Activated naive CD4-positive, alpha-beta T cell (primary cell): ENCODE data around the gene HERPUD1.

Experiments
- DNase-seq, 4 experiments: peaks; one replicate each; lab custom pipeline; 2025; lab: John Stamatoyannopoulos, UW

The HERPUD1 gene

DNA sequence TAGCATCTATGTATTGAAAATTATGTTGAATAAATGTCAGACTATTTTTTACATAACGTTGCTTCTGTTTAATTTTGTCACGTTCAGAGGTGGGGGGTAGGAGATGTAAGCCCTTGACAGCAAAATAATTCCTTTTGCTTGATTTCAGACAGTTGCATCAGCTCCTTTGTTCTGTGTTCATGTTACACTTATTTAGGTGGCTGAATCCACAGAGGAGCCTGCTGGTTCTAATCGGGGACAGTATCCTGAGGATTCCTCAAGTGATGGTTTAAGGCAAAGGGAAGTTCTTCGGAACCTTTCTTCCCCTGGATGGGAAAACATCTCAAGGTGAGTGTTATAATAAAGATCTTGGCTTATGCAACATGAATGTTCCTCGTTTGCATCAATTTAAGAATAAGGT lies 4.5 kb downstream of the HERPUD1 start:
- DNase-seq = no peak

DNA sequence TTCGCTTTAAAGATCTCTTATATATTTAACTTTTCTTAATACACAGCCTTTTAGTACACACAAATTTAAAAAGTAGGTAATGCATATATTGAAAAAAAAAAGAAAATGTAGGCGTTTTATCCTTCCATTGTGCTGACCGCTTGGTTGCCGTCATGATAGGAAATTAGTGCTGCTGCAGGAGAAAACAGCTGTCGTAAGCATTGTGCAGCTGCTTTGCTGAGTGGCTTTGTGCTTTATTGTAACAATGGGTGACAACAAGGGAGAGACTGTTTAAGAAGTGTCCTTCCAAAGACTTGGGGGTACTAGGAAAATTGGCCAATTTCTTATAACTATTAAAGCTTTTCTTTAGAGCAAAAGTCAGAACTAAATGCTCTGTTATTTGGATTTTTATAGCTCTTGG lies 5.0 kb downstream of the HERPUD1 start:
- DNase-seq = no peak

DNA sequence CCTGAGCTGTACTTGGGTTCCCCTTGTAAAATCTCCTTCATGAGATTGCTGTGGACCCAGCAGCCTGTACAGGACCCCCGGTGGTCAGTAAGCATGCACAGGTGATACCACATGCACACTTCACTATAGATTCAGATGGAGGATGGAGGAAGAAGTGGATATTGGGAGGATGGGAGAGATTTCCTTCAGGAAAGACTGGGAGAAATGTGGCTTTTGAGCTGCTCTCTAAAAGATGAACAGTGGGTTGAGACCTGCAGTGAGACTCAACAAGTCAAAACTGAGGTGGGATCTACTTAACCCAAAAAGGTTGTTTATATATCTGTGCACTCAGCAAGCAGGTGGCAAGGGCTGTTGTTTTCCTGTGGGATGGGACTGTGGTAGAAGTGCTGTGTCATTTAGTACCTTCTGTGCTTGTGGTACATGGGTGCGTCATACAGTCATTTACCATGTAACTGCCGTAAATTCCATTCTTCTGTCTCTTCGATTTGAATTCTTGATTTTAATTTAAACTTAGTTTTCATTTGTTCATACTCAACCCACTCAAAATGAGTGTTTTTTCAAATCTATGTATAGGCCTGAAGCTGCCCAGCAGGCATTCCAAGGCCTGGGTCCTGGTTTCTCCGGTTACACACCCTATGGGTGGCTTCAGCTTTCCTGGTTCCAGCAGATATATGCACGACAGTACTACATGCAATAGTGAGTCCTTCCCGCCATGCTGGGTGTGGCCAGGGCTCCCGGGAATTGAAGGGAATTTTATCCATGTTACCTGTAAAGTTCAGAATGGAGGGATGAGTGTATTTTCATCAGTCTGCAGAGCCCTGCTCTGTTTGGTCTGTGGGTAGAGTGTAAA lies 6.9 kb downstream of the HERPUD1 start:
- no peak for DNase-seq

DNA sequence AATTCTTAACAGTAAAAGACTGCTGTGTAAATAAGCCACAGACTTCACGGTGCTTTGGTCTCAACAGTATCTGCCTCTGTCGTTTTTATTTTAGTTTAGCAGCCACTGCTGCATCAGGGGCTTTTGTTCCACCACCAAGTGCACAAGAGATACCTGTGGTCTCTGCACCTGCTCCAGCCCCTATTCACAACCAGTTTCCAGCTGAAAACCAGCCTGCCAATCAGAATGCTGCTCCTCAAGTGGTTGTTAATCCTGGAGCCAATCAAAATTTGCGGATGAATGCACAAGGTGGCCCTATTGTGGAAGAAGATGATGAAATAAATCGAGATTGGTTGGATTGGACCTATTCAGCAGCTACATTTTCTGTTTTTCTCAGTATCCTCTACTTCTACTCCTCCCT lies 7.9 kb downstream of the HERPUD1 start:
- DNase-seq = no peak

DNA sequence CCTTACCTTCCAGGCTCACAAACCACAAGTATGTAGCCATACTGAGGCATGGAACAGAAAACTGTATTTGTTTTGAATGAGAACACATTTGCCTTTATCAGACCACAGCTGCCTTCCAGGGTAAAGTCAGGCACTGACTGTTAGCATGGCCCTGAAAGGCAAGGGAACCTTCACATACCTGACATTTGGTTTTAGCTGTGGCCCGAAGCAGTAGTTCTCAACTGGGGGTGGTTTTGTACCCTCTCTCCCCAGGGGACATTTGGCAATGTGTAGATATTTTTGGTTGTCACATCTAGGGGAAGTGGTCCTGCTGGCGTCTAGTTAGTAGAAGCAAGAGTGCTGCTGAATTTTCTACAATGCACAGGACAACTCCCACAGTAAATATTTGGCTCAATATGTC lies 9.2 kb downstream of the HERPUD1 start:
- no peak for DNase-seq

DNA sequence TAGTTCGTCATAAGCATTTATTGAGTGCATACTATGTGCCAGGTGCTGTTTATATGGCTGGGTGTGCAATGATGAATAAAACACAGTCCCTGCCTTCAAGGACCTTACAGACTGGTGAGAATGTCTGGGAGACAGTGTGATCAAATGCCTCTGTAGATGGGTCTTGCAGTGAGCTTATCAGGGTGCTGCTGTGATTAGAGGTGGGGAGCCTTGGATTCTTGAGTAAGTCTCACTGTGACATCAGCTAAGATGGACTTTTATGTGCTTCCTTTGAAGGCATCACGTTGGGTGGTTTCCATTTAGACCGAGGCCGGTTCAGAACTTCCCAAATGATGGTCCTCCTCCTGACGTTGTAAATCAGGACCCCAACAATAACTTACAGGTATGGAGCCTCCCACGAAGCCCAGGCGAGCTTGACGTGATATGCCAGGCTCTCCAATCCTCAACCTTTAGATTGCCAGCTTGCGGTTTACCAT lies 10.0 kb downstream of the HERPUD1 start:
- DNase-seq = no peak

DNA sequence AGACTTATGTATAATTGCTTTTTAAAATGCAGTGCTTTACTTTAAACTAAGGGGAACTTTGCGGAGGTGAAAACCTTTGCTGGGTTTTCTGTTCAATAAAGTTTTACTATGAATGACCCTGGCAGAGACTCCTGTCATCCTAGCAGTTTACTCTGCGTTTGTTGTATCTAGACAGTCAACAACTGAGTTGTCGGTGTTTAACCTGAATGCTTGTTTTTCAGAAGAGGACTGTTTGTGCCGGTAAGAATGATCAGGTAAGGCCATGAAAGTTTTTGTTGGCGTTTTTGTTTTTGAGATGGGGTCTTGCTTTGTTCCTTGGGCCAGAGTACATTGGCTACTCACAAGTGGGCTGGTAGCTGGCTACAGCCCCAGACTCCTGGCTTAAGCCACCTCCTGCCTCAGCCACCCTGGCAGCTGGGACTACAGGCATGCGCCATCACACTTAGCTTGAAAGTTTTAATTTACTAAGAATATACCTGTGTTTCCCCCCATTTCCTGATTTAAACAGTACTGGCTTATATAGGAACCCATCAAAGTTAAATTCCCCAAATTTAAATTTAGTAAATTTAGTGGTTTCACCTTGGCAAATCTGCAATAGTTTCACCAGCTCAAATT lies 11.9 kb downstream of the HERPUD1 start:
- DNase-seq = no peak

DNA sequence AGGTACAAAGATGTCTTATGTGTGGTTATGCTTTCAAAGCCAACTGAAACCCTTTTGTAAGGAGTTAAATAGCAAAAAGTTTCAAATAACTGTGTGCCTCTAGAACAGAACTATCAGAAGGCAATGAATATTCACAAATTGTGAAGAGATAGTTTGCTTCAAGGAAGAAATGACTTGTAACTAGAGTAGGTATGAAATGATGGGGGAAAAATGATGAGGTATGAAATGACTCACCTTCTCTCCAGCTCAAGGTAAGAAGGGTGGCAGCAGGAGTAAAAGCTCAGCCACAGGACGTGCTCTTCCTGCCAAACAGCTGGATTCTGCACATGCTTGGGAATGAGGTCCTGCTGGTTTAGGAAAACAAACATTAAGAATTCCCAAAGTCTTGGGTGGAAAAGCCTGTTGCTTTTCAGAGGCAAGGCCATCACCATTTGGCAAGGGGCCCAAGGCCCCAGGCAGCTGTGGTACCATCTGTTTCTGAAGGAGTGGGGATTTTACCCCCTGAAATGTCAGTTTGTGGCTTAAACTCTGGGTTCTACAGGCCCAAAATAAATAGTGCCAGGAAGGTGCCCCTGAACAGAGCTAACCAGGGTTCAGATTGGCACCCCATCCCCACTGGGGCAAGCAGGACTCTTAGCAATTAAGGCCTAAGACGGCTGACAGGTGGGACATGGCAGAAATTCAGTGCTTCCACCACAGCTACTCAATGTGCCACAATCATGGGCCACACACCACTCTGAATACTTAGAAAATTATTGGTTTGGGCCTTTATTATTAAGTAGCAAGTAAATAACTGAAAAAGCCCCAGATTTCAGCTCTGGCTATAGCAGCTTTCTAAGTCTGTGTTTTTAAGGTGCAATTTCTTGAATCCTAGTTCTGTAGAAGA lies 13.3 kb downstream of the HERPUD1 start:
- no peak for DNase-seq

DNA sequence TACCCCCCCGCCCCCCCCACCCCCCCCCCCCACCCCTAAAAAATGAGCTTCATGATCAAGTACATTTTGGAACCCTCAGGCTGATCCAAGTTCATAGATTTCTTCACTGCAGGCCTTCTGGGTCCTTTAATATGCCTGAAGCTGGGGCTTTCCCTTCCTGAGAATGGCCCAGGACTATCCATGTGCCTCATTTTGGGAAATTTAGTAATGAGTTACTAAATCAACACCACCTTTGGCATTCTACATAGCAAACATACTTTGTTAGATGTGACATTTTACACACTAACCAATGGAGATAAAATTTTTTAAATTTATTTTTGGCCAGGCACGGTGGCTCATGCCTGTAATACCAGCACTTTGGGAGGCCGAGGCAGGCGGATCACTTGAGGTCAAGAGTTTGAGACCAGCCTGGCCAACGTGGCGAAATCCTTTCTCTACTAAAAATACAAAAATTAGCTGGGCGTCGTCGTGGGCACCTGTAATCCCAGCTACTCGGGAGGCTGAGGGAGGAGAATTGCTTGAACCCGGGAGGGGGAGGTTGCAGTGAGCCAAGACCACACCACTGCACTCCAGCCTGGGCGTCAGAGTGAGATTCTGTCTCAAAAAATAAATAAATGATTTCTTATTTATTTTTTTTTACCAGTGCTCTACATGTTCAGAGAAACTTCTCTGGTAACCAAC lies 14.0 kb downstream of the HERPUD1 start:
- DNase-seq = no peak

DNA sequence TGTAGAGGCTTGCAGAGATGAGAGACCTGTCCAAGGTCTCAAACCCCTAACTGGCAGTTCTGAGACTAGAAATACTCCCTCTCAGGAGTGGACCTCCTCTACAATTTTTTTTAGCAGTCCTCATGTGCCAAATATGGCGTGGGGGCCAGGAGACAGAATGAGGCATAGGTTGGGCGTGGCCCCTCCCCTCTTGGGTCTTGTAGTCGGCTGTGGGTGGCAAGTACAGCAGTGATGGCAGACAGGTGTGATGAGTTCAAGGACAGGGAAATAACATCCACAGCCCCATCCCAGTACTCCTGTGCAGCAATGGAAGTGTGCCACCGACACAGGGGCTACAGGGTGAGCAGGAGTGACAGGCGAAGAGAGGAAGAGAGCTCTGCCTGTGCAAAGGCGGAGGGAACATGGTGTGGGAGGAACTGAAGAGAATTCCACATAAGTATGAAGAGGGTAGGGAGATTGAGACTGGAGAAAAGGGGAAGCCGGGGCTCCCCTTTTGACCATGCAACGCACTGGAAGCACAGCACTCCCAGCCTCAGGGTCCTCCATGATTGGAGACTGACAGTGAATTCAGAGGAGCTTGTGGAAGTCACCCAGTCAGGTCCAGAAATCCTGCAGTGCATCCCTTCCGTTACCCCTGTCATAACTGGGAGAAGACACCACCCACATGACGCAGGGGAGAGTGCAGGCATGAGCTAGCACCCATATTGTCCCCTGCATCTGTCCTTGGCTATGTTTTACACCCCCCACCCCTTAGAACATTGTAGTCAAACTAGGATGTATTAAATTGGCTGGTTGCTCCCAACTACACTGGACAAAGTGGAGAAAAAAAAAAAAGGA lies 15.0 kb downstream of the HERPUD1 start:
- DNase-seq = no peak

DNA sequence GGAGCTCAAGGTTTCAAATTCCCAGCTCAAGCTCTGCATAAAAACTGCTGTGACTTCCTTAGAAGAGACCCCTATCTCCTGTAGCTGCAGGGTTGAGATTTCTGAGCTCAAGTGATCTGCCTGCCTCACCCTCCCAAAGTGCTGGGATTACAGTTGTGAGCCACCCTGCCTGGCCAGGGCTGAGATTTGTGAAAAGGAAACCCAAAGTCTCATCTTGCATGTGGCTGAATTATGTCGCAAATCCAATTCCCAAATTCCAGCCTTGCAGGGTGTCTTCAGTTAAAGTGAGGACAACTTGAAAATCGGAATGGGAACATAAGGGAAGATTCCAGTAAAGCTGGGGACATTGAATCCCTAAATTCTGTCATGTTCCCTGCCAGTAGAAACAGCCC lies 15.7 kb downstream of the HERPUD1 start:
- no peak for DNase-seq

DNA sequence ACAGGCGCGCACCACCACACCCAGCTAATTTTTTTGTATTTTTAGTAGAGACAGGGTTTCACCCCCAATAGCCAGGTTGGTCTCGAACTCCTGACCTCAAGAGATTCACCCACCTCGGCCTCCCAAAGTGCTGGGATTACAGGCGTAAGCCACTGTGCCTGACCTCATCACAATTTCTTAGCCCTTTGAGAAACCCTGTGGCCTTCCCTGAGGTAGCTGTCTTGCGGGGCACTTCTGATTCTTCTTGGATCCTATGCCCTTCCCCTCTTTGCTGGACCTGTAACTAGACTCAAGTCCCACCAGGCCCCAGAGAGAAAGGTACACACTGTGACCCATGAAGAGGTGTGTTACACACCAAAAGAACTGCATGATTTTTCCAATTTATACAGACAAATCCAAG lies 16.3 kb downstream of the HERPUD1 start:
- no peak for DNase-seq

DNA sequence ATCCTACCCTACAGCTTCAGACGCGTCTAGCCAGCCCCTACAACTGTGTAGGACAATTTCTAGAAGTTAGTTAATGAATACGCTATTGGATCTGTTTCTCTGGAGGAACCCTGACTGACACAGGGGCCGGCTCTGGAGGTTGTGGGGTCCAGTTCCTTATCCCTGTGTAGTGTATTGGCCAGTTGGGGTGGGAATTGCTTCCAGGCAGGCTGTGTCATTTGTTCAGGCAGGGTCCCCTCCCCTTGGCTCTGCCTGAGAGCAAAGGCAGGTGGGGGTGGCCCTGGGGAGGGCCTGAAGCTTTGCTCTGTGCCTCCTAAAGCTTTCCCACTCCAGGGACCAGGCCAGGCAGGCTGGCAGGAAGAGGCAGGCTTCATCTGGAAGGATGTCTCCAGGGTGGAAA lies 18.1 kb downstream of the HERPUD1 start:
- DNase-seq = no peak

DNA sequence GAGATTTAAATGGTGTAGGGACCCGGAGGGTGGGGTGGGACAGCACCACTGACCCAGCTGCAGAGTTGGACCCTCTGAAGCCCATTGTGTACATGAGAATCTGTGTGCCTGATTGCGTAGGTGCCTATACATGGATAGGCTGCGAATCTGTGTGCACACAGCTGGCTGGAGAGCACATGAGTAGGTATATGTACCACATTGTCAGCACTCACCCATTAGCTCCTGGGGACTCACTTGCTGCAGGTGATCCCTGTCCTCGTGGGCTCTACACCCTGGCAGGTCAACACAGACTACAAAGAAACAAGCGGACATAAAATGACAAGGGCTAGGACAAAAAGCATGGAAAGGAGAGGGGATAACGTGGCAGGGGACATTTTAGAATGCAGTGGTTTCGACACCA lies 18.5 kb downstream of the HERPUD1 start:
- no peak for DNase-seq

DNA sequence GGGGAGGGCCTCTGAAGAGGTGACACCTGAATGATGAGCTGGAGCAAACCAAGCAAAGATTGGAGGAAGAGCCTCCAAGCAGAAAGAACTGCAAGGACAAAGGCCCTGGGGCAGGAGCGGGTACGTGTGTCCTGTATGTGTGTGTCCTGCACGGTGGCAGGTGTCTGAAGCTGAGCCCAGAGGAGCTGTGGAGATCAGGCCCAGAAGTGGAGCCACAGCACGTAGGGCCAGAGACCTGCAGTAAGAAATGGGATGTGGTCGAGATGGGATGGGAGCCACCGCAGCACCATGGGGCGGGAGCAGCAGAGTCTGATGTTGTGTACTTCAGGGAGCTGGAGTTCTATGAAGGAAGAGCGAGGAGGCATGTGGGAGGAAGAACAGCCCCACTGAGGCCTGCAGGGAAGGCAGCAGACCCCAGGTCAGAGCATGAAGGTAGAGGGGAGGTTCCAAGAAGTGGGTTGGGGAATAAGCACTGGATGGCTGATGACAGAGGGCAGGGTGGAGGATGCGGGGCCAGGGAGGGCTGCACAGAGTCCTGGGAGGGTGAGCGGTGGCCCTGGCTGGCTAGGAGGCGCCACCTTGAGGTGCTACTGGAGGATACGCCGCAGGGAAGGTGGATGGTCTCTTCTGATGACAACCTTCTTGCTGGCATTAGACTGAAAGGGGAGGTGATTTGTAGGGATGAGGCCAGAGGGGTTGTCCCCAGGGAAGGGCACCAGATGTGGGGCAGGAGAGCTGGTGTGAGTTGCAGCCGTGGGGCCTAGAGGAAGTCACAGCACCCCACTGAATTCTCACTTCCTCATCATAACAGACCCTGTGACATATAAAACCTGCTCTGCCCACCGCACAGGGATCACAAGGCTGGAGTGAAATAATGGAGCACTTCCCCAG lies 19.2 kb downstream of the HERPUD1 start:
- DNase-seq = peak in 3 of 4 experiments; percentile 5 to 16 (median 15)

DNA sequence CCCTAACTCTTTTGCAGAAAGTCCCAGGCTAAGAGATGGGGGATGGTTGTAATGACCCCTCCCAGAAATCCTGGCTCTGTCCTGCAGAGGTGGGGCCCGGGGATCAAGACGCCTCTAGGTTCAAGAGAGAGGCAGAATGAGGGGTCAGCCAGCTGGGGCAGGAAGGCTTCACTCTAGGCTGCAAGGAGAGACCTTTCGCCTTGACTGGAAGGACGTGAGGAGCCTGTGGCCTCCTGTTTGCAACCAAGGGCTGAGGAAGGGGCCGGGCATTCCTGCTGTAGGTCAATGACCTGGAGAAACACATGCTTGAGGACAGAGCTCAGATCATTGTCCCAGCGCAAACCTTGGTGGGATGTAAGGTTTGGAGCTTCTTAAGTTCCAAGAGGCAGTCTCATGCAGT lies 21.1 kb downstream of the HERPUD1 start:
- DNase-seq = no peak

DNA sequence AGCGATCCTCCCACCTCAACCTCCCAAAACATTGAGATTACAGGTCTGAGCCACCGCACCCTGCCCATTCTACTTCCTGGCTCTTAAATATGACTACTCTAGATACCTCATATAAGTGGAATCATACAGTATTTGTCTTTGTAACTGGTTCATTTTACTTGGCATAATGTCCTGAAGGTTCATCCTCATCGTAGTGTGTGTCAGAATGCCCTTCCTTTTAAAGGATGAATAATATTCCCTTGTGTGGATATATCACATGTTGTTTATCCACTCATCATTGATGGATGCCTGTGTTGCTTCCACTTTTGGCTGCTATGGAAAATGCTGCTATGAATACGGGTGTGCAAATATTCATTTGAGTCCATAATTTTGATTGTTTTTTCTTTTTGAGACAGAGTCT lies 24.1 kb downstream of the HERPUD1 start:
- DNase-seq = no peak

DNA sequence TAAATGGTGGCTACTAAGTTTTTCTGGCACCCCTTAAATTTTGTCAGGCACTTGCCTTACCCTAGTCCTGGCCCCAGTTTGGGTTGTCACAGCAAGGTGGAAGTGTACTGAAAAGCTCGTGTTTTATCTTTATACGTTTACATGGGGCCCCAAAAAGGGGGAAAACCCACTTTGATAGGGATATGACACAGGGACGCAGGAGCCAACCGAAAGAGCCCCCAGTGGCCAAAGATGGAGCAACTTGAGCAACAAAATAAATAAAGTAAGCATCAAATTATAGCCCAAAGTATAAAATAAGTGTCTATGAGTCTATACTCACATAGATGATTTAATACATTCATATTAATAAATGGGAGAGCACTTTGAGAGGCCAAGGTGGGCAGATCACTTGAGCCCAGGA lies 24.8 kb downstream of the HERPUD1 start:
- no peak for DNase-seq

DNA sequence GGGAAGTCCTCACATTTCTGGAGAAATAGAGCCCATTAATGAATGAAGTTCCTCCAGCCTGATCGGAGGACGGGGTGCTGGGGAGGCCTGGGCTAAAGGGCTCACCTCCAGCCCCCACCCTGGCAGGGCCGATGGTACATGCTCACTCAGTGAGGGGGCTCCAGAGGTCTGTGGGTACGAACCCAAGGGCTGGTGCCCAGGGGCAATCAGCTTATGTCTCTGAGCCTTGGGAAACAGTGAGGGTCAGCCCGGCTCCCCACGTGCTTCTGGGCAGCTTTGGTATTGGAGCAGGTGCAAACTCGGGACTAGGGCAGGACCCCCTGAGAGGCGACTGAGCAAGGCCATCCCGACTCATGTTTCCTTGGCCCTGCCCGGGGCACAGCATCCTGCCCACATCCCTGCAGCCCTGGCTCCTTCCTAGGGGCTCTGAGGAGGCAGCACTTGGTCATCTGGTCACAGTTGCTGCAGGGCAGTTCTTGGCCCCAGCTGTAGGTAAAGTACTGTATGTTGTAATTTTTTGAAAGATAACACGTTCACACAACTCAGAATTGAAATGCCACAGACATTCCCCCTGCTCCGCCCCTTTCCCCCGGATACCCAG lies 28.8 kb downstream of the HERPUD1 start:
- no peak for DNase-seq

DNA sequence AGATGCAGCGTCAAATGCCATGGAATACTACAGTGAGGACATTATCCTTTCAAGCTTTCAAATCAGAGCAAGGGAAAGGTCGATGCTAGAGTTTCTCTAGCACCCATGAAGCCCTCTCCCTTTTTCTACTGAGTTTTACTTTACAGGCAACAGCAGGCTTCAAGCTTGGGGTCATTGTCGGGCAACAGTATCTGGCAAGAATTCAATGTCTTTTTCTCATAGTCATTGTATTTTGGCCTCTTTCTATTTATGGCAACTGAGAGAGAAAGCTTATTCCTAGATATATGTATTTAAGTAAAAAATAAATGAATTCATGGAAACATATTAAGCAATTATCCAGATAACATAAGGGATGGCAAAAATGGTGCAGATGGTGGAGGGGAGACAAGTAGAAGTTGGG lies 29.4 kb downstream of the HERPUD1 start:
- no peak for DNase-seq
